ENCODE measurements around the gene DENND2D.

Gene DENND2D

GRCh38 chr1:111228748-111229126 lies 28.3 kb upstream of the DENND2D start:
- CTCF ChIA-PET, result interaction anchor here (1.4 to 1.6 kb wide), 2 partner anchors 171 to 175 kb away, joined by 4 to 8 read pairs; no protein-coding TSS in a partner anchor
- Histone ChIP-seq H3K36me3 (ENCODE audit: control insufficient read depth in 2 of 2, insufficient read depth in 1 of 2, low read length in 2 of 2) (no peaks in the 10 kb centered on the region), H3K4me3 (ENCODE audit: low read depth, low read length) (no peak overlapping the region), H3K4me1 (ENCODE audit: control insufficient read depth, insufficient read depth, low read length) (no peaks in the 10 kb centered on the region), H3K27ac (ENCODE audit: extremely low read depth, low read depth, low read length) (no peak overlapping the region), H3K9me3 (ENCODE audit: control insufficient read depth, insufficient read depth, low read depth, low read length) (no peaks in the 10 kb centered on the region)
- TF ChIP-seq ZNF239 (tag by site-specific recombination; IDR thresholded peaks at IDR 0.05) (no peak), ZNF292 (tag by site-specific recombination; IDR thresholded peaks at IDR 0.05; ENCODE audit: borderline replicate concordance, low read depth) (no peak), ZSCAN4 (tag by site-specific recombination; IDR thresholded peaks at IDR 0.05) (no peak)
- POLR2A ChIA-PET, result no interaction called here

GRCh38 chr1:111227851-111228747 lies 27.7 kb upstream of the DENND2D start:
- Histone ChIP-seq H3K36me3 (ENCODE audit: control insufficient read depth in 2 of 2, insufficient read depth in 1 of 2, low read length in 2 of 2) (no peaks in the 10 kb centered on the region), H3K9me3 (ENCODE audit: control insufficient read depth, insufficient read depth, low read depth, low read length) (no peaks in the 10 kb centered on the region), H3K4me3 (ENCODE audit: low read depth, low read length) (no peak overlapping the region), H3K4me1 (ENCODE audit: control insufficient read depth, insufficient read depth, low read length) (no peaks in the 10 kb centered on the region), H3K27ac (ENCODE audit: extremely low read depth, low read depth, low read length) (no peak overlapping the region)
- no peak for TF ChIP-seq ZNF747 (tag by site-specific recombination; IDR thresholded peaks at IDR 0.05)
- 0 out of 2 replicates have a peak, but pooled peaks have one; percentile 16 for TF ChIP-seq PRDM1 (tag by site-specific recombination; IDR thresholded peaks at IDR 0.05)
- TF ChIP-seq ZNF521 (tag by site-specific recombination; IDR thresholded peaks at IDR 0.05), result no peak
- TF ChIP-seq ZNF624 (tag by site-specific recombination; IDR thresholded peaks at IDR 0.05), result no peak
- TF ChIP-seq TRIM28 (IDR thresholded peaks at IDR 0.05; ENCODE audit: borderline replicate concordance, low read length), result no peak
- TF ChIP-seq ZBTB17 (tag by site-specific recombination; IDR thresholded peaks at IDR 0.05), result no peak
- TF ChIP-seq ZNF350 (tag by site-specific recombination; IDR thresholded peaks at IDR 0.05), result no peak
- TF ChIP-seq ZNF138 (tag by site-specific recombination; IDR thresholded peaks at IDR 0.05; ENCODE audit: borderline replicate concordance), result no peak
- no peak for TF ChIP-seq ZNF239 (tag by site-specific recombination; IDR thresholded peaks at IDR 0.05)
- peak; percentile 50 for TF ChIP-seq GLIS1 (tag by site-specific recombination; IDR thresholded peaks at IDR 0.05)
- no peak for TF ChIP-seq ZNF18 (tag by site-specific recombination; IDR thresholded peaks at IDR 0.05)
- ChIA-PET POLR2A (no interaction called here), CTCF (interaction anchor here (0.9 to 1.6 kb wide), 3 partner anchors 13 to 176 kb away, joined by 3 to 8 read pairs (median 4); no protein-coding TSS in a partner anchor)

GRCh38 chr1:111227434-111227833 lies 27.0 kb upstream of the DENND2D start, which contains the start of gene CHI3L2:
CHI3L2 (plus strand) TSS chr1:111227713; CDS start chr1:111227730, 17 bp downstream.
- no peak for TF ChIP-seq GLI2 (tag by site-specific recombination; IDR thresholded peaks at IDR 0.05; ENCODE audit: borderline replicate concordance, low read depth)
- POLR2A ChIA-PET, result no interaction called here
- Histone ChIP-seq H3K36me3 (ENCODE audit: control insufficient read depth in 2 of 2, insufficient read depth in 1 of 2, low read length in 2 of 2) (no peaks in the 10 kb centered on the region), H3K9me3 (ENCODE audit: control insufficient read depth, insufficient read depth, low read depth, low read length) (no peaks in the 10 kb centered on the region), H3K27ac (ENCODE audit: extremely low read depth, low read depth, low read length) (no peak within 1 kb of the TSS), H3K4me3 (ENCODE audit: low read depth, low read length) (no peak within 1 kb of the TSS), H3K4me1 (ENCODE audit: control insufficient read depth, insufficient read depth, low read length) (no peaks in the 10 kb centered on the region)
- CTCF ChIA-PET, result interaction anchor here (0.9 kb wide), 1 partner anchor 12 kb away, joined by 3 read pairs; no protein-coding TSS in a partner anchor
